T-helper 1 cell treated with Interleukin-12 subunit alpha and Interleukin-12 subunit beta and Interleukin-4 antibody, amounts not matched to agents 30 ng/mL and 1 ng/mL, for 36 hours (primary cell): ENCODE data around the gene DCAF8L1. TPM values are rescaled to one million over a fixed set of nuclear protein-coding genes. Genes with fewer than 3 reads are reported as not detected.

Source experiments
- total RNA-seq: library from RNA; stranded (reverse); gene quantifications from 2 replicates; pipeline ENCODE4 v1.2.3, GENCODE V29; 2022

Gene DCAF8L1
- total RNA-seq, 1 donor from 2014 or later = not detected

Other genes with a start within 250 kb of the DCAF8L1 start
- gene MAGEB10, start 173.5 kb downstream of the DCAF8L1 start, total RNA-seq = not detected in 2 replicates